OCI-LY7 (cell line): ENCODE measurements around the gene PYGB. TPM values are rescaled to one million over a fixed set of nuclear protein-coding genes. Genes with fewer than 3 reads are reported as not detected.

ENCODE experiments used
- Bru-seq: library from RNA; stranded (reverse); fragments of 400-500 nt; gene quantifications from one replicate; lab custom pipeline; 2021; lab: Mats Ljungman, UMichigan
- BruChase-seq, 2 experiments: library from RNA; stranded (reverse); fragments of 400-500 nt; gene quantifications; one replicate each; lab custom pipeline; 2021; lab: Mats Ljungman, UMichigan
- BruUV-seq: library from RNA; stranded (reverse); fragments of 400-500 nt; replicated peaks from 2 replicates; lab custom pipeline; 2021; lab: Mats Ljungman, UMichigan
- CTCF ChIA-PET: fragments of 300-600 bp; sonication (Branson Sonifier 250); formaldehyde crosslinking; loops from one replicate; lab custom pipeline; 2022; ENCODE audit warnings: antibody characterized with exemption; ENCODE audit not compliant: unreplicated experiment; lab: Charles Lee
- POLR2A ChIA-PET: fragments of 300-600 bp; sonication (Branson Sonifier 250); formaldehyde crosslinking; loops from one replicate; lab custom pipeline; 2022; ENCODE audit warnings: antibody characterized with exemption; lab: Charles Lee
- DNase-seq: peaks from one replicate; pipeline ENCODE4 v3.0.0-alpha.2; 2015; ENCODE audit warnings: low spot score
- H2AFZ ChIP-seq: fragments of 200-600 bp; sonication (generic), shearing (Covaris generic); 2 replicates; pipeline ENCODE4 v1.6.1; 2014; ENCODE audit warnings: mild to moderate bottlenecking, antibody characterized with exemption, low read length, moderate library complexity
- H3K27ac ChIP-seq: fragments of 200-600 bp; sonication (generic); 2 replicates; pipeline ENCODE4 v1.5.1; 2014; ENCODE audit warnings: mixed run types, low read depth, mild to moderate bottlenecking, moderate library complexity, low read length, inconsistent platforms; ENCODE audit not compliant: poor library complexity, severe bottlenecking
- H3K36me3 ChIP-seq: fragments of 200-600 bp; sonication (generic); 2 replicates; pipeline ENCODE4 v1.6.1; 2014; ENCODE audit warnings: mild to moderate bottlenecking, antibody characterized with exemption, low read length, moderate library complexity, mixed read lengths; ENCODE audit not compliant: insufficient read depth
- H3K4me1 ChIP-seq: fragments of 200-600 bp; sonication (generic); 2 replicates; pipeline ENCODE4 v1.5.1; 2014; ENCODE audit warnings: mild to moderate bottlenecking, low read length; ENCODE audit not compliant: insufficient read depth, poor library complexity, severe bottlenecking
- H3K4me2 ChIP-seq: fragments of 200-600 bp; sonication (generic); 2 replicates; pipeline ENCODE4 v1.6.1; 2014; ENCODE audit warnings: mild to moderate bottlenecking, low read length
- H3K4me3 ChIP-seq: fragments of 200-600 bp; sonication (generic); 2 replicates; pipeline ENCODE4 v1.5.1; 2014; ENCODE audit warnings: mild to moderate bottlenecking, low read depth, low read length; ENCODE audit not compliant: poor library complexity, severe bottlenecking
- H3K79me2 ChIP-seq: fragments of 200-600 bp; sonication (generic); 2 replicates; pipeline ENCODE4 v1.6.1; 2016; ENCODE audit warnings: low read depth, mild to moderate bottlenecking, low read length, moderate library complexity, mixed read lengths; ENCODE audit not compliant: insufficient read depth
- H3K9me2 ChIP-seq: fragments of 200-600 bp; sonication (generic); 2 replicates; pipeline ENCODE4 v1.6.1; 2016; ENCODE audit warnings: mild to moderate bottlenecking, low read length, mixed read lengths; ENCODE audit not compliant: insufficient read depth
- H3K9me3 ChIP-seq: fragments of 200-600 bp; sonication (generic); 2 replicates; pipeline ENCODE4 v1.6.1; 2014; ENCODE audit warnings: mild to moderate bottlenecking, mixed run types, low read length, mixed read lengths
- H4K20me1 ChIP-seq: fragments of 200-600 bp; sonication (generic); 2 replicates; pipeline ENCODE4 v1.6.1; 2014; ENCODE audit warnings: mild to moderate bottlenecking, antibody characterized with exemption, low read length, moderate library complexity, mixed read lengths; ENCODE audit not compliant: insufficient read depth
- EZH2phosphoT487 ChIP-seq: fragments of 200-600 bp; sonication (generic); IDR thresholded peaks from 2 replicates; pipeline ENCODE4 v1.6.1; 2018; ENCODE audit warnings: low read depth, borderline replicate concordance, mild to moderate bottlenecking, mixed run types, antibody characterized with exemption, low read length, moderate library complexity, mixed read lengths
- intact Hi-C: fragments of 100-400 bp; cut with micrococcal nuclease; formaldehyde crosslinking; loops from one replicate; pipeline ENCODE4 v1.10.0; 2022; ENCODE audit not compliant: unreplicated experiment
- long read RNA-seq: library from polyadenylated mRNA; stranded (forward); transcript quantifications from one replicate; pipeline ENCODE4 v2.0.0, GENCODE V29; 2022
- total RNA-seq, 2 experiments: library from RNA; depleted of rRNA in 1 of 2; stranded (reverse); fragments of >200 nt in 1 of 2; shearing (Covaris generic) in 1 of 2; gene quantifications; 2 replicates each; pipeline ENCODE4 v1.2.3, GENCODE V29; 2014 to 2022
- TF ChIP-seq, protein P1 (sequence below): fragments of 200-600 bp; sonication (generic); conservative IDR thresholded peaks from 2 replicates; pipeline ENCODE4 v1.5.1; 2014; ENCODE audit warnings: mild to moderate bottlenecking, antibody characterized with exemption, low read length, moderate library complexity, mixed read lengths

PYGB gene
- 4.5 and 4.9 TPM in 2 replicates for total RNA-seq (2014; rRNA removed; shearing (Covaris generic))
- 6.4 and 7.0 TPM in 2 replicates for total RNA-seq (2022)
- percentile 44 among the genes with signal in this experiment for Bru-seq, nascent RNA
- BruChase-seq, experiment 1, labeled RNA remaining after a 6-hour chase: percentile 44 among the genes with signal in this experiment
- percentile 50 among the genes with signal in this experiment for BruChase-seq, experiment 2, labeled RNA remaining after a 2-hour chase
- long read RNA-seq, full-length matches to known transcripts: 5 of 9 reads
- long read RNA-seq, partial matches to known transcripts: 0 of 9 reads
- long read RNA-seq, other reads (novel, unspliced or antisense): 4 of 9 reads

GRCh38 chr20:25247956-25248785, at the start of gene PYGB:
PYGB (plus strand) TSS chr20:25248085; CDS start chr20:25248179, 94 bp downstream.
- Histone ChIP-seq H3K4me2 (peak within 1 kb of the TSS; percentile 91), H4K20me1 (peaks cover 13% of the 10 kb centered on the region; the same call in 1 of the 2 replicates), H3K79me2 (no peaks in the 10 kb centered on the region), H3K4me3 (peak within 1 kb of the TSS; percentile 80), H3K4me1 (peaks cover 38% of the 10 kb centered on the region), H3K27ac (peak within 1 kb of the TSS; percentile 47), H3K9me3 (peaks cover 9% of the 10 kb centered on the region; the same call in 1 of the 2 replicates), H3K9me2 (no peaks in the 10 kb centered on the region), H3K36me3 (no peaks in the 10 kb centered on the region), H2AFZ (peak within 1 kb of the TSS; percentile 54; the same call in 1 of the 2 replicates)
- ChIA-PET CTCF (no interaction called here), POLR2A (interaction anchor here (0.5 to 1.0 kb wide), 4 partner anchors 9 to 329 kb away, joined by 3 to 4 read pairs (median 3); partner anchors contain the start of gene GINS1)
- BruUV-seq: no TSS peak
- TF ChIP-seq EZH2phosphoT487: no peak
- TF ChIP-seq, protein P1, sequence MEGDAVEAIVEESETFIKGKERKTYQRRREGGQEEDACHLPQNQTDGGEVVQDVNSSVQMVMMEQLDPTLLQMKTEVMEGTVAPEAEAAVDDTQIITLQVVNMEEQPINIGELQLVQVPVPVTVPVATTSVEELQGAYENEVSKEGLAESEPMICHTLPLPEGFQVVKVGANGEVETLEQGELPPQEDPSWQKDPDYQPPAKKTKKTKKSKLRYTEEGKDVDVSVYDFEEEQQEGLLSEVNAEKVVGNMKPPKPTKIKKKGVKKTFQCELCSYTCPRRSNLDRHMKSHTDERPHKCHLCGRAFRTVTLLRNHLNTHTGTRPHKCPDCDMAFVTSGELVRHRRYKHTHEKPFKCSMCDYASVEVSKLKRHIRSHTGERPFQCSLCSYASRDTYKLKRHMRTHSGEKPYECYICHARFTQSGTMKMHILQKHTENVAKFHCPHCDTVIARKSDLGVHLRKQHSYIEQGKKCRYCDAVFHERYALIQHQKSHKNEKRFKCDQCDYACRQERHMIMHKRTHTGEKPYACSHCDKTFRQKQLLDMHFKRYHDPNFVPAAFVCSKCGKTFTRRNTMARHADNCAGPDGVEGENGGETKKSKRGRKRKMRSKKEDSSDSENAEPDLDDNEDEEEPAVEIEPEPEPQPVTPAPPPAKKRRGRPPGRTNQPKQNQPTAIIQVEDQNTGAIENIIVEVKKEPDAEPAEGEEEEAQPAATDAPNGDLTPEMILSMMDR: no peak
- intact Hi-C loops: loop anchor here (5.0 kb wide), 3 partner anchors 144 to 256 kb away; partner anchors contain the start of genes ABHD12, APMAP and GINS1
- DNase-seq: peak; percentile 81

GRCh38 chr20:25198663-25199383, 49.1 kb upstream of the PYGB start:
- no peak overlapping the region for H3K4me2 ChIP-seq
- no peaks in the 10 kb centered on the region for H3K9me2 ChIP-seq
- H2AFZ ChIP-seq: no peak overlapping the region
- no peaks in the 10 kb centered on the region for H3K36me3 ChIP-seq
- DNase-seq: no peak
- H4K20me1 ChIP-seq: 0 out of 2 replicates have a peak, but pooled peaks cover 3% of the 10 kb centered on the region
- H3K9me3 ChIP-seq: no peaks in the 10 kb centered on the region
- CTCF ChIA-PET: no interaction called here
- H3K79me2 ChIP-seq: no peaks in the 10 kb centered on the region
- intact Hi-C loops: loop anchor here (5.0 kb wide), 1 partner anchor 83 kb away; no protein-coding TSS in a partner anchor
- POLR2A ChIA-PET: no interaction called here
- no peak overlapping the region for H3K4me3 ChIP-seq
- no peaks in the 10 kb centered on the region for H3K4me1 ChIP-seq
- BruUV-seq: no TSS peak
- no peak overlapping the region for H3K27ac ChIP-seq
- TF ChIP-seq EZH2phosphoT487: no peak
- TF ChIP-seq, protein P1: no peak
